GM23248 (cell line): Measurements from ENCODE around the gene DUSP16. TPM values are rescaled to one million over a fixed set of nuclear protein-coding genes. Genes with fewer than 3 reads are reported as not detected.

Source experiments
- DNase-seq: peaks from one replicate; pipeline ENCODE4 v3.0.0-alpha.2; 2015
- H2AFZ ChIP-seq: fragments of 200-600 bp; sonication (generic); 2 replicates; pipeline ENCODE4 v1.6.1; 2016; ENCODE audit warnings: antibody characterized with exemption
- H3F3A ChIP-seq: fragments of 200-600 bp; sonication (generic); 2 replicates; pipeline ENCODE4 v1.6.1; 2016; ENCODE audit warnings: mild to moderate bottlenecking, antibody characterized with exemption, mixed run types; ENCODE audit not compliant: insufficient read depth
- H3K27ac ChIP-seq: fragments of 200-600 bp; sonication (generic); 2 replicates; pipeline ENCODE4 v1.5.1; 2016; ENCODE audit warnings: mild to moderate bottlenecking
- H3K27me3 ChIP-seq: fragments of 200-600 bp; sonication (generic); replicated peaks from 2 replicates; pipeline ENCODE4 v1.6.1; 2016; ENCODE audit warnings: mild to moderate bottlenecking; ENCODE audit not compliant: insufficient read depth
- H3K36me3 ChIP-seq: fragments of 200-600 bp; sonication (generic); 2 replicates; pipeline ENCODE4 v1.6.1; 2016; ENCODE audit warnings: low read depth, mild to moderate bottlenecking
- H3K4me1 ChIP-seq: fragments of 200-600 bp; sonication (generic); 2 replicates; pipeline ENCODE4 v1.6.1; 2016; ENCODE audit warnings: mild to moderate bottlenecking; ENCODE audit not compliant: insufficient read depth
- H3K4me2 ChIP-seq: fragments of 200-600 bp; sonication (generic); one replicate; pipeline ENCODE4 v1.6.1; 2016; ENCODE audit warnings: mild to moderate bottlenecking; ENCODE audit not compliant: unreplicated experiment
- H3K4me3 ChIP-seq: fragments of 200-600 bp; sonication (generic); 2 replicates; pipeline ENCODE4 v1.5.1; 2016; ENCODE audit warnings: mild to moderate bottlenecking
- H3K79me2 ChIP-seq: fragments of 200-600 bp; sonication (generic); 2 replicates; pipeline ENCODE4 v1.6.1; 2016; ENCODE audit warnings: mild to moderate bottlenecking; ENCODE audit not compliant: insufficient read depth
- H3K9ac ChIP-seq: fragments of 200-600 bp; sonication (generic); 2 replicates; pipeline ENCODE4 v1.6.1; 2016; ENCODE audit warnings: mild to moderate bottlenecking
- H3K9me2 ChIP-seq: fragments of 200-600 bp; sonication (generic); 2 replicates; pipeline ENCODE4 v1.6.1; 2016; ENCODE audit warnings: mixed run types, mild to moderate bottlenecking, moderate library complexity; ENCODE audit not compliant: insufficient read depth
- H3K9me3 ChIP-seq: fragments of 200-600 bp; sonication (generic); one replicate; pipeline ENCODE4 v1.6.1; 2017; ENCODE audit warnings: low read depth
- H4K20me1 ChIP-seq: fragments of 200-600 bp; sonication (generic); 2 replicates; pipeline ENCODE4 v1.6.0; 2016; ENCODE audit not compliant: insufficient read depth
- EZH2 ChIP-seq: fragments of 200-600 bp; sonication (generic); IDR thresholded peaks from 2 replicates; pipeline ENCODE4 v1.6.1; 2018; ENCODE audit warnings: antibody characterized with exemption, mild to moderate bottlenecking; ENCODE audit not compliant: insufficient read depth, poor library complexity, severe bottlenecking
- EZH2phosphoT487 ChIP-seq: fragments of 200-600 bp; sonication (generic); IDR thresholded peaks from 2 replicates; pipeline ENCODE4 v1.6.1; 2018; ENCODE audit warnings: antibody characterized with exemption, moderate library complexity, mild to moderate bottlenecking, low read depth; ENCODE audit not compliant: insufficient read depth
- WGBS, 2 experiments: methylation state at CpG; one replicate each; pipeline ENCODE4 v1.1.6; 2015 to 2017; ENCODE audit warnings: low lambda C conversion rate in 2 of 2, low coverage in 1 of 2; ENCODE audit errors: missing lambda C conversion rate in 2 of 2; 5-methylcytosine and 5-hydroxymethylcytosine counted together
- in situ Hi-C: fragments of 300-500 bp; cut with MboI; formaldehyde crosslinking; loops from 2 replicates; pipeline ENCODE4 v1.15.0; 2020
- polyA plus RNA-seq: library from polyadenylated mRNA; unstranded; fragments of >200 nt; fragmentation: Nextera tagmentation; extraction: Ambion mirVana; gene quantifications from 2 replicates; pipeline ENCODE4 v1.2.1, GENCODE V29; 2016
- total RNA-seq: library from RNA; depleted of rRNA; stranded (reverse); fragments of >200 nt; shearing (Covaris generic); gene quantifications from 2 replicates; pipeline ENCODE4 v1.2.3, GENCODE V29; 2014

DUSP16 gene
- total and polyA plus RNA-seq, 2 experiments from 2014 or later: 1.1 to 2.8 TPM

DNA sequence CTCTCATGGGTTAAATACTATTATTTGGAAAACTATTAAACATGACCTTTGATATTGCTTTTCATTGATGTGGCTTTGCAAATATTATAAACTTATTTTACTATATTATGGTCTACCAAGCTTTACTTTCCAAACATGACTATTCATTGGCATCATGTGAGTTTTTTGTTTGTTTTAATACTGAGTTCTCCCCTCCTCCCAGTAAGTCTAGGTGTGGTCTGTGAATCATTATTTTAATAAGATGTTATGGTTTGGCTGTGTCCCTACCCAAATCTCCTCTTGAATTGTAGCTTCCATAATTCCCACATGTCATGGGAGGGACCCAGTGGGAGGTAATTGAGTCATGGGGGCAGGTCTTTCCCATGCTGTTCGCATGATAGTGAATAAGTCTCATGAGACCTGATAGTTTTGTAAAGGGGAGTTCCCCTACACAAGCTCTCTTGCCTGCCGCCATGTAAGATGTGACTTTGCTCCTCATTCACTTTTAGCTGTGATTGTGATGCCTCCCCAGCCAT, 125.8 kb downstream of the DUSP16 start:
- H3K27ac ChIP-seq: no peak overlapping the region
- no peak overlapping the region for H3K9ac ChIP-seq
- no peaks in the 10 kb centered on the region for H3K27me3 ChIP-seq
- WGBS, 2 experiments: 68 to 70% methylated on average over 2 of the region's 2 CpGs
- H2AFZ ChIP-seq: no peak overlapping the region
- no peak overlapping the region for H3K4me3 ChIP-seq
- peaks cover 7% of the 10 kb centered on the region; the same call in 1 of the 2 replicates for H3F3A ChIP-seq
- peaks cover 4% of the 10 kb centered on the region; the same call in 1 of the 2 replicates for H3K4me1 ChIP-seq
- 0 out of 2 replicates have a peak, but pooled peaks cover 5% of the 10 kb centered on the region for H3K36me3 ChIP-seq
- TF ChIP-seq EZH2 (no peak), EZH2phosphoT487 (no peak)
- no peaks in the 10 kb centered on the region for H4K20me1 ChIP-seq
- in situ Hi-C loops: no loop called here
- H3K9me2 ChIP-seq: no peaks in the 10 kb centered on the region
- no peaks in the 10 kb centered on the region for H3K79me2 ChIP-seq
- H3K9me3 ChIP-seq: no peaks in the 10 kb centered on the region
- DNase-seq: no peak
- H3K4me2 ChIP-seq: no peak overlapping the region

DNA sequence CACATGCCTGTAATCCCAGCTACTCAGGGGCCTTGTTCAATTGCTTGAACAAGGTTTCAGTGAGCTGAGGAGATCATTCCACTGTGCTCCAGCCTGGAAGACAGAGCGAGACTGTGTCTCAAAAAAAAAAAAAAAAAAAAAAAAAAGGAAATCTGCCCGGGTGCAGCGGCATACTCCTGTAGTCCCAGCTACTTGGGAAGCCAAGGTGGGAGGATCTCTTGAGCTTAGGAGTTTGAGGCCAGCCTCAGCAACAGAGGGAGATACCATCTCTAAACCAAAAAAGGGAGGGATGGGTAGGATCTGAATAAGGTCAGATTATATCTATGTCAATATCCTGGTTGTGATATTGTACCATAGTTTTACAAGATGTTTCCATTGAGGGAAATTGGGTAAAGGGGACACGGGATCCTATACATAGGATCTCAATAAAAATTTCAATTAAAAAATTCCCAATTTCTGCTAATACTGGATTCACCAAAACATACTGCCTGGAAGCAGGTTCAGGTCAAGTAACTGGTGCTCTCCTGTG, 129.4 kb downstream of the DUSP16 start:
- H3K27ac ChIP-seq: no peak overlapping the region
- in situ Hi-C loops: no loop called here
- H3K4me3 ChIP-seq: no peak overlapping the region
- no peak overlapping the region for H3K9ac ChIP-seq
- WGBS, 2 experiments: 65 to 74% methylated on average over 4 of the region's 4 CpGs
- H3K27me3 ChIP-seq: no peaks in the 10 kb centered on the region
- peaks cover 13% of the 10 kb centered on the region for H3K4me1 ChIP-seq
- no peaks in the 10 kb centered on the region for H3F3A ChIP-seq
- TF ChIP-seq EZH2phosphoT487: no peak
- no peak for TF ChIP-seq EZH2
- no peak overlapping the region for H3K4me2 ChIP-seq
- 0 out of 2 replicates have a peak, but pooled peaks cover 5% of the 10 kb centered on the region for H3K36me3 ChIP-seq
- H3K9me2 ChIP-seq: no peaks in the 10 kb centered on the region
- no peaks in the 10 kb centered on the region for H3K9me3 ChIP-seq
- H4K20me1 ChIP-seq: no peaks in the 10 kb centered on the region
- H3K79me2 ChIP-seq: no peaks in the 10 kb centered on the region; the same call in 1 of the 2 replicates
- no peak overlapping the region for H2AFZ ChIP-seq
- no peak for DNase-seq

DNA sequence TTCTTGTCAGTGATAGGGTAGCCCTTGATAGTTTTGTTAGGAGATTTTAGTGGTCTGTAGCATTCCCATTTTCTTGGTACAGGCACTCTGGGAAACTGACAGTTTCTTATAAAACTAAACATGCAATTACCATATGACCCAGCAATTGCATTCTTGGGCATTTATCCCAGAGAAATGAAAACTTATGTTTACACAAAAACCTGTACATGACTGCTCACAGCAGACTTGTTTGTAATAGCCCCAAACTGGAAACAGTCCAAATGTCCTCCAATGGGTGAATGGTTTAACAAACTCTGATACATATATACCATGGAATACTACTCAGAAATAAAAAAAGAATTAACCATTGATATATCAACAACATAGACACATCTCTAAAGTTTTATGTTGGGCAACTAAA, 130.3 kb downstream of the DUSP16 start:
- Histone ChIP-seq H3K9me2 (no peaks in the 10 kb centered on the region), H3K9me3 (no peaks in the 10 kb centered on the region), H3K4me1 (peaks cover 13% of the 10 kb centered on the region), H3K4me2 (no peak overlapping the region), H3F3A (no peaks in the 10 kb centered on the region), H3K36me3 (0 out of 2 replicates have a peak, but pooled peaks cover 5% of the 10 kb centered on the region), H2AFZ (no peak overlapping the region), H3K27me3 (no peaks in the 10 kb centered on the region), H4K20me1 (no peaks in the 10 kb centered on the region), H3K9ac (no peak overlapping the region), H3K79me2 (no peaks in the 10 kb centered on the region; the same call in 1 of the 2 replicates), H3K4me3 (no peak overlapping the region), H3K27ac (no peak overlapping the region)
- TF ChIP-seq EZH2phosphoT487 (no peak), EZH2 (no peak)
- in situ Hi-C loops: no loop called here
- DNase-seq: peak; percentile 50

DNA sequence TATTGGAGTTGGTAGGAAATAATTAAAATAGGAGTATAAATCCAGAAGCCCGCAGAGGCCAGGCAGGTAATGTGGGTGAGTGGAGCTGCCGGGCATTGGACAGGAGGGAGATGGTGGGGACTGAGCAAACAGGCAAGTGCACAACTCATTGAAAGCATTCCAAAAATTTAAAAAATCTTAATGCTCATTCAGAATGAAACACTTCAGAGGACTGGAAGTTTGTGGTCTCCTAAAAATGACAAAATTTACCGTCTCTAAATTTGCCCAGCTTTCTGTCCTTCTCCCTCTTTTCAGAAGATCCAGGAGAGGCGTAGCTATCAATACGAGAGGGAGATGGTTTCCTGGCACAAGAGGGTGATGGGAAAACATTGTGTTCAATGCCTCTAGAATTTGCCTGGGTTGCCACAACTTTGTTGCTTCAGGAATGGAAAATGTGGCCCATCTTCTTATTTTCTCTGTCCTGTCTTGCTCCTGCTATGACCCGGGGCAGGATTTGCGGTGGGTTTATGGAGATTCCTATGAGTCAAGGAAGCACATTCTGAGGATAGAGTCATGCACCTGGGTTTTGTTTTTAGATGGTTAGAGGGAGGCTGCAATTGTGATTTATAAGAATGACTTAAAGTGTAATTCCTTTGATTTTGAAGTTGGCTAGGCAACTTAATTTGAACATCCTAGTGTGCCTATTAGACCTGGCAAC, 133.6 kb downstream of the DUSP16 start:
- TF ChIP-seq EZH2: no peak
- TF ChIP-seq EZH2phosphoT487: no peak
- no peaks in the 10 kb centered on the region for H3K36me3 ChIP-seq
- no peaks in the 10 kb centered on the region for H4K20me1 ChIP-seq
- H3K4me1 ChIP-seq: peaks cover 23% of the 10 kb centered on the region
- 89 to 91% methylated on average over 7 of the region's 7 CpGs for WGBS, 2 experiments
- no peaks in the 10 kb centered on the region for H3K27me3 ChIP-seq
- in situ Hi-C loops: no loop called here
- H3K4me3 ChIP-seq: no peak overlapping the region
- no peak overlapping the region for H3K9ac ChIP-seq
- no peak for DNase-seq
- no peak overlapping the region for H3K27ac ChIP-seq
- H3K9me3 ChIP-seq: no peaks in the 10 kb centered on the region
- H3F3A ChIP-seq: no peaks in the 10 kb centered on the region
- H2AFZ ChIP-seq: no peak overlapping the region
- peaks cover 6% of the 10 kb centered on the region for H3K79me2 ChIP-seq
- H3K9me2 ChIP-seq: no peaks in the 10 kb centered on the region
- no peak overlapping the region for H3K4me2 ChIP-seq
